ENCODE measurements around the gene HEATR5A. TPM values are rescaled to one million over a fixed set of nuclear protein-coding genes. Genes with fewer than 3 reads are reported as not detected.

HEATR5A gene
- total RNA-seq, 1 experiment from 2014 or later = 19.0 TPM

GRCh38 chr14:31387091-31387490 is 33.3 kb downstream of the HEATR5A start:
- Histone ChIP-seq H3K27ac (ENCODE audit: low read depth, low read length, poor library complexity, severe bottlenecking) (no peak overlapping the region), H3K4me1 (ENCODE audit: insufficient read depth, low read length, poor library complexity, severe bottlenecking) (no peaks in the 10 kb centered on the region), H3K36me3 (ENCODE audit: insufficient read depth, low read length, poor library complexity, severe bottlenecking) (no peaks in the 10 kb centered on the region), H3K27me3 (replicated peaks; ENCODE audit: insufficient read depth, low read depth, low read length, poor library complexity) (no peaks in the 10 kb centered on the region), H3K9me3 (ENCODE audit: low read depth, low read length, poor library complexity, severe bottlenecking) (no peaks in the 10 kb centered on the region), H3K4me3 (ENCODE audit: low read depth, low read length, poor library complexity, severe bottlenecking) (no peak overlapping the region)
- intact Hi-C loops (cut with micrococcal nuclease; ENCODE audit: unreplicated experiment) = no loop called here
- no TSS peak for BruUV-seq (replicated peaks)
- DNase-seq (ENCODE audit: low spot score) = no peak
- TF ChIP-seq EZH2 (IDR thresholded peaks at IDR 0.05; ENCODE audit: borderline replicate concordance, low read depth, low read length, poor library complexity, severe bottlenecking) (no peak), CTCF (conservative IDR thresholded peaks at IDR 0.05; ENCODE audit: low read depth, low read length) (no peak)
- ChIA-PET POLR2A (ENCODE audit: low non-redundant PET) (no interaction called here), CTCF (no interaction called here)

- Histone ChIP-seq H3K4me3 (ENCODE audit: low read depth, low read length, poor library complexity, severe bottlenecking) (no peak overlapping the region), H3K36me3 (ENCODE audit: insufficient read depth, low read length, poor library complexity, severe bottlenecking) (no peaks in the 10 kb centered on the region), H3K4me1 (ENCODE audit: insufficient read depth, low read length, poor library complexity, severe bottlenecking) (no peaks in the 10 kb centered on the region), H3K27me3 (replicated peaks; ENCODE audit: insufficient read depth, low read depth, low read length, poor library complexity) (no peaks in the 10 kb centered on the region), H3K27ac (ENCODE audit: low read depth, low read length, poor library complexity, severe bottlenecking) (no peak overlapping the region), H3K9me3 (ENCODE audit: low read depth, low read length, poor library complexity, severe bottlenecking) (no peaks in the 10 kb centered on the region)
- BruUV-seq (replicated peaks) = no TSS peak
- ChIA-PET CTCF (no interaction called here), POLR2A (ENCODE audit: low non-redundant PET) (no interaction called here)
- intact Hi-C loops (cut with micrococcal nuclease; ENCODE audit: unreplicated experiment) = no loop called here
- TF ChIP-seq CTCF (conservative IDR thresholded peaks at IDR 0.05; ENCODE audit: low read depth, low read length) (no peak), EZH2 (IDR thresholded peaks at IDR 0.05; ENCODE audit: borderline replicate concordance, low read depth, low read length, poor library complexity, severe bottlenecking) (no peak)
- no peak for DNase-seq (ENCODE audit: low spot score)
Measured at GRCh38 chr14:31386271-31386670, 34.1 kb downstream of the HEATR5A start.

GRCh38 chr14:31382221-31382620 is 38.1 kb downstream of the HEATR5A start:
- no peaks in the 10 kb centered on the region for H3K9me3 ChIP-seq (ENCODE audit: low read depth, low read length, poor library complexity, severe bottlenecking)
- DNase-seq (ENCODE audit: low spot score) = no peak
- TF ChIP-seq EZH2 (IDR thresholded peaks at IDR 0.05; ENCODE audit: borderline replicate concordance, low read depth, low read length, poor library complexity, severe bottlenecking) (no peak), CTCF (conservative IDR thresholded peaks at IDR 0.05; ENCODE audit: low read depth, low read length) (no peak)
- H3K36me3 ChIP-seq (ENCODE audit: insufficient read depth, low read length, poor library complexity, severe bottlenecking) = no peaks in the 10 kb centered on the region
- ChIA-PET POLR2A (ENCODE audit: low non-redundant PET) (no interaction called here), CTCF (no interaction called here)
- H3K27ac ChIP-seq (ENCODE audit: low read depth, low read length, poor library complexity, severe bottlenecking) = no peak overlapping the region
- no peak overlapping the region for H3K4me3 ChIP-seq (ENCODE audit: low read depth, low read length, poor library complexity, severe bottlenecking)
- intact Hi-C loops (cut with micrococcal nuclease; ENCODE audit: unreplicated experiment) = no loop called here
- no TSS peak for BruUV-seq (replicated peaks)
- no peaks in the 10 kb centered on the region for H3K4me1 ChIP-seq (ENCODE audit: insufficient read depth, low read length, poor library complexity, severe bottlenecking)
- H3K27me3 ChIP-seq (replicated peaks; ENCODE audit: insufficient read depth, low read depth, low read length, poor library complexity) = no peaks in the 10 kb centered on the region
